ENCODE results near the gene NOP14.
A peak's percentile ranks its signal among the peaks of the same experiment; 100 is the strongest.

NOP14 gene

GRCh38 chr4:2908686-2909085 lies 54.5 kb downstream of the NOP14 start:
- no peak for DNase-seq

GRCh38 chr4:2907706-2908293 lies 55.4 kb downstream of the NOP14 start:
- no peak for DNase-seq

- peak; percentile 45 for DNase-seq
Measured at GRCh38 chr4:2907226-2907625, 56.0 kb downstream of the NOP14 start.

- no peak for DNase-seq
Measured at GRCh38 chr4:2906218-2906617, 57.0 kb downstream of the NOP14 start.

GRCh38 chr4:2905544-2905943 lies 57.7 kb downstream of the NOP14 start:
- DNase-seq = no peak

- DNase-seq = no peak
Measured at GRCh38 chr4:2902126-2902525, 61.1 kb downstream of the NOP14 start.

- no peak for DNase-seq
Measured at GRCh38 chr4:2901186-2901585, 62.0 kb downstream of the NOP14 start.

- no peak for DNase-seq
Measured at GRCh38 chr4:2900741-2901140, 62.5 kb downstream of the NOP14 start.

GRCh38 chr4:2898001-2898400 lies 65.2 kb downstream of the NOP14 start:
- no peak for DNase-seq

GRCh38 chr4:2893772-2894171 lies 69.4 kb downstream of the NOP14 start:
- no peak for DNase-seq

GRCh38 chr4:2891294-2891693 lies 71.9 kb downstream of the NOP14 start:
- DNase-seq = no peak

GRCh38 chr4:2888886-2889285 lies 74.3 kb downstream of the NOP14 start:
- DNase-seq = no peak
